Measurements from ENCODE around the gene TSPAN15.

The TSPAN15 gene

GRCh38 chr10:69489506-69490090 is 38.3 kb downstream of the TSPAN15 start:
- DNase-seq = no peak

- no peak for DNase-seq
Measured at GRCh38 chr10:69490876-69491275, 39.6 kb downstream of the TSPAN15 start.

GRCh38 chr10:69491611-69492010 is 40.3 kb downstream of the TSPAN15 start:
- DNase-seq = peak; percentile 67

- DNase-seq = no peak
Measured at GRCh38 chr10:69492091-69492745, 41.0 kb downstream of the TSPAN15 start.

GRCh38 chr10:69492746-69493462 is 41.6 kb downstream of the TSPAN15 start:
- DNase-seq = no peak

GRCh38 chr10:69494626-69495558 is 43.6 kb downstream of the TSPAN15 start:
- DNase-seq = no peak

- no peak for DNase-seq
Measured at GRCh38 chr10:69495666-69496065, 44.4 kb downstream of the TSPAN15 start.

- DNase-seq = no peak
Measured at GRCh38 chr10:69496352-69497230, 45.3 kb downstream of the TSPAN15 start.

GRCh38 chr10:69497231-69497561 is 45.9 kb downstream of the TSPAN15 start:
- no peak for DNase-seq

- DNase-seq = no peak
Measured at GRCh38 chr10:69497611-69498390, 46.5 kb downstream of the TSPAN15 start.

GRCh38 chr10:69498711-69499471 is 47.6 kb downstream of the TSPAN15 start:
- no peak for DNase-seq

- no peak for DNase-seq
Measured at GRCh38 chr10:69499726-69500689, 48.7 kb downstream of the TSPAN15 start.

GRCh38 chr10:69500864-69501468 is 49.7 kb downstream of the TSPAN15 start:
- no peak for DNase-seq

GRCh38 chr10:69501657-69502056 is 50.4 kb downstream of the TSPAN15 start:
- no peak for DNase-seq

GRCh38 chr10:69502589-69502988 is 51.3 kb downstream of the TSPAN15 start:
- no peak for DNase-seq

GRCh38 chr10:69503001-69503895 is 52.0 kb downstream of the TSPAN15 start:
- DNase-seq = no peak

- no peak for DNase-seq
Measured at GRCh38 chr10:69503896-69504265, 52.6 kb downstream of the TSPAN15 start.
